Measurements from ENCODE around the gene GP9.
"Not testable (repeated sequence)": the region's sequence is repeated elsewhere in the genome, so short reads cannot be mapped to it uniquely, and the experiment has no call there.

GP9 gene

DNA sequence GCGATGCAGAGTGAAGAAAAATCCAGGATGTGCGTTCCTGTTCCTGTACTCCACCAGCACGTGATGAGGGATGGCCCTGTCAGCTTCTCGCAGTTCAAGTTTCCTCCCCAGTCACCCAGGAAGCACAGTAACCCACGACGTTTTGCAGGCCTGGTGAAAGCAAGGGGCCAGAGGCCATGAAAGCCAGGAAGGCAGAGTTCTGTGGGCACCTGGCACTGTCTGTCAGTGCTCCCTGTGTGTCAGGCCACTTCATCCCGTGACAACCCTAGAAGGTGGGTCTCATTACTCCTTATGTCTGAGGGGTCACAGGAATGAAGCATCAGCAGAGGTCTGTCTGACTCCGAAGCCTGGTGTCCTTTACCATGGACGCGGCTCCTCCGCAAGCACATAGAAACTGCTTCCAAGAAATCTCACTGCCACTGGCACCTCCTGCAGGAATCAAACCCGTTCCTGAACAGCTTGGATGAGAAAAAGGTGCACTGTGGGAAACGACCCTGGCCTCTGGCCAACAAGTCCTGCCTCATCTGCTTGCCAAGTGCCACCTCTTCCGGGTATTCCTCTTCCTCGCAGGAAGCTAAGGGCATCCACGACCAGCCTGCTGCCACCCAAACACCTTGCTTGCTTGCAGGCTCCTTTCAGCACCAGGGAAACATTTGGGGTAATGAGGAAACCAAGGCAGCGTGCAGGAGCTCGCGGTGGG, 46.4 kb downstream of the GP9 start:
- no peak for ATAC-seq

DNA sequence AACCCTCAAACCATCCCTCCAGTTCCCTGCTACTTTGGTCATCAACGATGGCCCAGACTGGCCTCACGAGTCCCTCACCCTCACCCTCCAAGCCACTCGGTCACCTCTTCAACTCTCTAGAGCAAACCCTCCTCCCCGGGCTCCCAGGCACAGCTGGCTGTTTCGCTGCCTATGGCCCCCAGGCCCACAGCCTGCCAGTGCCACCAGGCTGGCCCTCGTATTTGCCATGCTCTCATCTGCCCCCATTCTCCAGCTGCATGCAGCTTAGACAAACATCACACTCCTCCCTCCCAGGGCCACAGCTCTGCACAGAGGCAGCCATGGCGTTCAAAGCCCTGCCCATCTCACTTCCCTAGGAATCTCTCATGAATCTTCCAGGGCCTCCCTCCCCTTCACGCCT, 47.2 kb downstream of the GP9 start:
- TF ChIP-seq TCF4 (CRISPR knock-in tag; IDR thresholded peaks at IDR 0.05; ENCODE audit: borderline replicate concordance) (no peak), ARNTL (CRISPR knock-in tag; IDR thresholded peaks at IDR 0.05; ENCODE audit: borderline replicate concordance, low read depth) (no peak)
- no peak for ATAC-seq

More for the DNA sequence above, 46.4 kb downstream of the GP9 start:
- TF ChIP-seq ZC3H10 (CRISPR knock-in tag; IDR thresholded peaks at IDR 0.05) (no peak), ESRRG (CRISPR knock-in tag; IDR thresholded peaks at IDR 0.05) (no peak), ARNTL (CRISPR knock-in tag; IDR thresholded peaks at IDR 0.05; ENCODE audit: borderline replicate concordance, low read depth) (no peak)

DNA sequence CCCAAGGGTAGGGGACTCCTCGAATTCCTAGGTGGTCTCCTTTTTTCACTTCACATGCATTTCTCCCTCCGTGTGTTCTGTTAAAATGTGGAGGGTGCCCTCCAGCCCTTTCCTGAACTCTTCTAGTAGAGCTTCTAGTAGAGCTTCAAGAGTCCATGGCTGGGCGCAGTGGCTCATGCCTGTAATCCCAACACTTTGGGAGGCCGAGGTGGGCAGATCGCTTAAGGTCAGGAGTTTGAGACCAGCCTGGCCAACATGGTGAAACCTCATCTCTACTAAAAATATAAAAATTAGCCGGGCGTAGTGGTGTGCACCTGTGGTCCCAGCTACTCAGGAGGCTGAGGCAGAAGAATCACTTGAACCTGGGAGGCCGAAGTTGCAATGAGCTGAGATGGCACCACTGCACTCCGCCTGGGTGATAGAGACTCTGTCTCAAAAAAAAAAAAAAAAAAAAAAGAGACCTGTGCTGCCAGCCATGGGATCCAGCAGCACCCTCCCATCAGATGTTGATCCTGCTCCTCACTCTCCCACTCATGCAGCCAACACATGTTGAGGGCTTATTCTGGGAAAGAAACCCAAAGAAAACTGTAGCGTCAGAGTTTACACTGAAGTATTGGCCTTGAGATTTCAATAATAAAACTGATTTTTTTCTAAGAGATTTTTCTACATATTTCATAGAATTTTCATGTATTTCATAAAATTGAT, 50.6 kb downstream of the GP9 start:
- not testable (repeated sequence) for ATAC-seq

Data from SK-N-SH treated with all-trans-retinoic acid at 6 μM for 48 hours (cell line).